Mucosa of rectum (tissue), 2 donors: Measurements from ENCODE around the gene ZNF563.

Experiments used
- H3K27ac ChIP-seq, 2 donors: one replicate each; pipeline ENCODE4 v1.7.0; 2013; ENCODE audit warnings: inconsistent platforms in 2 of 2, low read depth in 2 of 2, low read length in 2 of 2
- H3K27me3 ChIP-seq, 2 donors: one replicate each; pipeline ENCODE4 v1.7.0; 2013; ENCODE audit warnings: low read length in 2 of 2; ENCODE audit not compliant: control insufficient read depth in 2 of 2, insufficient read depth in 2 of 2
- H3K36me3 ChIP-seq, 2 donors: one replicate each; pipeline ENCODE4 v1.7.0; 2013; ENCODE audit warnings: low read length in 2 of 2; ENCODE audit not compliant: control insufficient read depth in 2 of 2, insufficient read depth in 2 of 2
- H3K4me1 ChIP-seq, 2 donors: one replicate each; pipeline ENCODE4 v1.7.0; 2013; ENCODE audit warnings: low read length in 2 of 2, mild to moderate bottlenecking in 1 of 2; ENCODE audit not compliant: control insufficient read depth in 2 of 2, insufficient read depth in 2 of 2
- H3K4me3 ChIP-seq, 2 donors: one replicate each; pipeline ENCODE4 v1.7.0; 2013; ENCODE audit warnings: low read length in 2 of 2
- H3K9ac ChIP-seq, 2 donors: one replicate each; pipeline ENCODE4 v1.7.0; 2013; ENCODE audit warnings: low read length in 2 of 2, low read depth in 1 of 2, mild to moderate bottlenecking in 1 of 2
- H3K9me3 ChIP-seq, 2 donors: one replicate each; pipeline ENCODE4 v1.7.0; 2013; ENCODE audit warnings: low read length in 2 of 2; ENCODE audit not compliant: control insufficient read depth in 2 of 2
- donor health status: healthy.
- donor health status: Normal muscosa, but diverticular disease.

The ZNF563 gene

GRCh38 chr19:12270854-12271253 is 62.6 kb downstream of the ZNF563 start:
- no peaks in the 10 kb centered on the region for H3K4me1 ChIP-seq
- H3K9me3 ChIP-seq, result peaks cover 42 to 54% of the 10 kb centered on the region in 2 donors
- peak overlapping the region in 1 of 2 donors; percentile 17 for H3K4me3 ChIP-seq
- no peak overlapping the region for H3K9ac ChIP-seq
- H3K27me3 ChIP-seq, result no peaks in the 10 kb centered on the region
- peaks cover 40 to 46% of the 10 kb centered on the region in 2 donors for H3K36me3 ChIP-seq
- H3K27ac ChIP-seq, result no peak overlapping the region
